HG03095 (cell line): ENCODE data around the gene SUSD1.
A peak's percentile ranks its signal among the peaks of the same experiment; 100 is the strongest.
"Not testable (repeated sequence)": the region's sequence is repeated elsewhere in the genome, so short reads cannot be mapped to it uniquely, and the experiment has no call there.

ENCODE experiments used
- ATAC-seq: cut with Tn5 transposase; IDR thresholded peaks from one replicate; pipeline ENCODE4 v1.9.1; 2021; ENCODE audit warnings: moderate library complexity; ENCODE audit not compliant: unreplicated experiment

The SUSD1 gene

DNA sequence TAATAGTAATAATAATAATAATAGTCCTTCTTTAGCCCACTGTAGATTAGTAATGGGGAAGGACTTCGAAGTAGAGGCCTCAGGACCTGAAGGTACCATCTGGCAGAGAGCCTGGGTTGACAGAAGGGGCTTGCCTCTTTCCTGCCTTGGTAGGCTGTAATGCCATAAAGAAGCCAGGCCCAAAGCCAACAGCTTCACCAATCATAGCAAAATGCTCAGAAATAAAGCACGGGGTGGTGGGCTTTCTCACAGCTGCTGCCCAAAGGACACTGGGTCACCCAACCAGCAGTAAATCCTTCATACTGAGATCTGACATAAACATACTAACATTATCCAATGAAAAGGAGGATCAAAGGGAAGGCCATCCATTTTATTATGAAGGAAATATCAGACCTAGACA lies 70.7 kb downstream of the SUSD1 start:
- no peak for ATAC-seq

DNA sequence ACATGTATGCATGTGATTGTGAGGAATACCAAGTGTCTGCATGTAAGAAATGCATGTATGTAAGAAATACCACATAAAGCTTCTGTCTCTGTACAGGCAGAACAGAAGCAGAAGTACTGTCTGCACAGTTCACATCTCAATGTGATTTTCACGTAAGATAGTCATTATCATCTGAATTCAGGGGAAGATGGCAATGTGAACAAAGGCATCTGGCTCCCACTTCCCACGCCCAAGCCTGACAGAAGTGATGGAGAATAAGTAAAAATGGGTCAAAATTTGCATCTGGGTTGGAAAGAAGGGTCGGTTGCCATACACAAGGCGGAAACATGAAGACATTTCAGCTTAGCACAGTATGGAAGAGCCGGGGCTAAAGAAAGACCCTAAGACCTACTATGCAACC lies 71.7 kb downstream of the SUSD1 start:
- no peak for ATAC-seq

DNA sequence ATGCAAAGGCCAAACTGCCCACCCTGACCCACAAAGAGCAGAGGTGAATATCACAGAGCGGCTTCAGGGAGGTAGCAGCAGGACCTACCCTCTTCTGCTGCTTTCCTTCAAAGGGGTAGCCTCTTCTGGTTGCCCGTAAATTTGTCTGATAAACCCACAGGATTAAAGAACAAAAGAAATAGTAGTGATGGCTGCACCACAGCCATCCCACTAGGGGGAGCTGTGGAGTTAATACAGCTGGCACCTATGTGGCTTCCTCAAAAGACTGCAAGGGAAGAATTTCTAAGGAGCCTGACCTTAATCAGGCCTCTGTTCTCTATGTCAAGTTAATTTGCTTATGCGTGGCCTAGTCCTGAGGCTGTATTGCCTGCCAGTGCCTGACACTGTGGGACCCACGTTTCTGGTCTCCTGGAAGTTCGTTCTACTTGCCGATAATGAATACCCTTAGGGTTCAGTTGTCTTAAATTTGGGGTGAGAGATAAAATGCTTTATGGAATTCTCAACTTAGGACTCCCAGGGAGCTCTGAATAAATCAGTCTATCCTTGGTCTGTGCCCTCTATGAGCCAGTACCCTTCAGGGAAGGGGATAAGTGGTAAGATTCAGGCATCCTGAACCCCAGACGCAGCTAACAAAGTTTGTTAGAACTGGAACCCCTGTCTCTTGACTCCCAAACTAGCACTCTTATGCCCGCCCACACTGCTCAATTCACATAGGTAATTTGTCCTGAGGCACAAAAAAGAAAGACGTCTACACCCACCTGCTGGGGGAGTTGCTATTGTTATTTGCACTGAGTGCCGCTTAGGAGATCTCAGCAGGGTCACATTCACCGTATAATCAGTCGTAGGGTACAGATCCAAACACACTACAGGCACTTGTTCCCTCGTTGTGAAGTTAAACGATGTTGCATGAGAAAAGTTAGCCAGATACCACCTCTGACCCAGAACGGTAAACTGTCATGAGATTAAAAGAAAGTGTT lies 77.1 kb downstream of the SUSD1 start:
- ATAC-seq = no peak

DNA sequence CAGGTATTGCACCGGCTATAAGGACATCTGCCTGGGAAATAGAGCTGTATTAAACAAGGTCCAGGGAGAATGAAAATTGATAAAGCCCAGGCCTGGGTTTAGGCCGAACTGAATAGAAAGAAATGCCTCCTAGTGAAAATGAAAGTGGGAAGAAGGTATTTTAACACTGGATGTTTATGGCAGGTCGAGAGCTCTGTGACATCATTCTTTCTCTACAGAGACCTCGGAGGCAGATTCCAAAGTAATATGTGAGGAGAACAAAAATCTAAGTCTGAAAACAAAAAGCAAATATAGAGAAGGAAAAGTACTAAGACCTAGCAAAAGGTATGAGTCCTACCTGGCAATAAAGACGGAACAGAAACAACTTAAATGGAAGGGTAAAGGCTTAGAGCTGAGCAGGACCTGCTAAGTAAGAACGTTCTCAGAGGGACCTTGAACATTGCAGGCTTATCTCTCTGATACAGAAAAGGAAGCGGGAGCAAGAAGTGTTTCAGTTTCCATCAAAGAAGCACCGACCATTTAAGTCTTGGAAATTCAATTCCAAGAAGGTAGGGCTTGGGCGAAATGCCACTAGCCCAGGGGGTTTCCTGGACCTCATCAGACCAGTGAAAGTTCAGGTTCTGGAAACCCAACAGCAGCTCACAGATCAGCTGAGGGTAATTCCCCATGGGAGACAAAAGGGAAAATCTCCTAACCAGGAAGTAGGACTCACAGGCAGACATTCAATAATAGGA lies 80.0 kb downstream of the SUSD1 start:
- ATAC-seq = no peak

DNA sequence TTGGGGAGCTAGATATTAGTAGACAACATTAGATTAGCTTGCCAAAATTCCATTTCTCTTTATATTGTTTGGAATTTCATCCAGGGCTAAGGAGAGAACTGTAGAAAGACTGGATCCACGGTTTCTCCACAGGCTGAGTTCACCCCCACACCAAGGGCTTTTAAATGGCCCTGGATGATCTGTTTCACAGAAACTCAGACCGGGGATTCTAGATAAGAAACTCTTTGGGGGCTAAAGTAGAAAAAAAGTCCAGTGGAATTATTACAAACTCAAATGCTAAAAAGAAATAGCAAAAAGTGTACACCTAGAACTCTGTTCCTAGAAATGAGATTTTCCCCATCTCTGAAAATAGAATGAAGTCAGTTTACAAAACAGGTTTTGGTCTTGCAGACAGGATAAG lies 80.9 kb downstream of the SUSD1 start:
- no peak for ATAC-seq

DNA sequence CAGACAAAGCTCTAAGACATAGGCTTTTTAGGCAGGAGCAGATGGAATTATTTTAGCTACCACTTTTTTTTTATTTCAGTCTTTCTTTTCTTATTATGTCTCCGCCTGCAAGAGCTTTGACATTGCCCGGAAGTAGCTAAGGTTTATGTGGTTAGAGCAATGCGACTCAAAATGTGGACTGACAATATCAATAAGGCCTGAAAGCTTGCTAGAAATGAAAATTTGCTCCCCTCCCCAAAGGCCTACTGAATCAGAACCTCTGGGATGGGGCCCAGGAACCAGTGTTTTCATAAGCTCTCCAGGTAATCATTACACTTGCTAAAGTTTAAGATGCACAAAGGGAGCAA lies 81.3 kb downstream of the SUSD1 start:
- no peak for ATAC-seq

DNA sequence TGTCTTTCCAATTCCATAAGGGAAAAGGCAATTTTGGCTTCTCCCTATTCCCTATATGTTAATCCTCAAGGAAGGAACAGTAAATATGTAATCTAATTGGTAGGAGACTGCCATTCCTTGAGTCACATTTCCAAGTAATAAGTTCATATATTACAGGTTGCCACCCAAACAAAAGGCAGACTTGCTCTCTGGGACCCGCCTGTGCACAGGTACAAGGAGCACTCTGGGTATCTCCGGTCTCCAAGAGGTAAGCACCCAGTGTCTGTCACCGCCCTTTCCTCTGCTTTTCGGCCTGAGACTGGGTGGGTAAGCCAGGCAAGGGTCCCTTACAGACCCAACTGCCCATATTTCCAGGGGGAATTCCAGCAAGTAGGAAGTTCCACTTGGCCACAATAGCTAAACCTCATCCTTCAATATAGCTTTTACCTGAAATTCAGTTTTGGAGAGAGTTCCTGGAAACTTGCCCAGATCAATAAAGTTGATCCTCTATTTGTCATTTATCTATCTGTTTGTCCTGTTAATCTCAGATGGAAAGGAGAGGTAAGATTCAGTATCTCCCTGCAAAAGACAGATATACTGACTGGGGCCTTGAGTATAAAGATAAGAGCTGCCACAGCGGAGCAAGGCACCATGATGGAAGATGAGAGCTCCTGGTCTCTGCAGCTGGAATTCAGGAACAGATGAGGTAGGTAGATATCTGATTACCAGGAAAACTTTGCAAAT lies 81.8 kb downstream of the SUSD1 start:
- ATAC-seq = no peak

DNA sequence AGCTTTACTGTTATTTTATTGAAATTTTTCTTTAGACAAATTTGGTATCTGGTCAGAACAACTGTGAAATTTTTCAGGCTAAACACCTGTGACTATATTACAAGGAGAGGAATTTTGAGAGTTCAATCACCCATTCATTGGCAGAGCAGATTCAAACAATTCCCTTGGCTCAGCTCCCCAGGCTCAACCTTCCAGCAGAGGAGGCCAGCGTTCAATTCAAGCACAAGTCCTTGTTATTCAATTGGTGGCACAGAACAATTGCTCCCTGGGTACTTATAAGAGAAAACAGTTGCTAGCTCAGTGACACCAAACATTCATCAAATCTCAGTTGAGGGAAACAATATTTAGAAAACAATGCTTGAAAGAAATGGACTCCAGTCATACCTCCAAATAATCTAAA lies 83.3 kb downstream of the SUSD1 start:
- ATAC-seq = no peak

DNA sequence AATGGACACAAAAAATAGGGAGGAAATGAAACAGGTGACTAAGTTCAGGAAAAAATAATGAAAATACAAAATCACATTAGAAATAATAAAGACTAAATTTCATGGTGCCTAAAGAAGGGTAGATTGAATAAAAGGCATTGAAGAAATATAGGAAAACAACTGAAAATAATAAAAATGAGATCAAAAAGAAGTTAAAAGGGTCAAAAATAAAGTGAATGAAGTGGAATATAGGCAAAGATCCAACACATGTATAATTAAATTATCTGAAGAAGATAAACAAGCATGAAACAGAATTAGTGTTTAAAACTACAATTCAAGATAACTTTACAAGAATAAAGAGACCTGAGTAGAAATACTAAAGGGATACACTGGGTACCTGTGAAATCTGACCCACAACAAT lies 87.6 kb downstream of the SUSD1 start:
- no peak for ATAC-seq

DNA sequence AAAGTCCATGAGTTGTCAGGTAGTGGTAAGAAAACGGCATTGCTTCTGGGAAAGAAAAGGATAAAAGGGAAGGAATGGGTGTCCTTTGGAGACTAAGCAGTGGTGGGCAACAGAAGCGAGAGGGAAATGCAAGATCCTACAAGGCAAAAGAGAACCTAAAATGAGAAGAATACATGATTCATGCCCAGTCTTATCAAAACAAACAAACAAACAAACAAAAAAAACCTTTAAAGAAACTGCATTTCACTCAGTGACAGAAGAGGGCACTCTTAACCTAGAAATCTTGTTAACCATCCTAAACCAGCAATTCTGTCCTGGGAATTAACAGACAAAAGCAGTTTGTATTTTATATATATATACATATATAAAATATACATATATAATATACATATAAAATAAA lies 88.5 kb downstream of the SUSD1 start:
- ATAC-seq = no peak

DNA sequence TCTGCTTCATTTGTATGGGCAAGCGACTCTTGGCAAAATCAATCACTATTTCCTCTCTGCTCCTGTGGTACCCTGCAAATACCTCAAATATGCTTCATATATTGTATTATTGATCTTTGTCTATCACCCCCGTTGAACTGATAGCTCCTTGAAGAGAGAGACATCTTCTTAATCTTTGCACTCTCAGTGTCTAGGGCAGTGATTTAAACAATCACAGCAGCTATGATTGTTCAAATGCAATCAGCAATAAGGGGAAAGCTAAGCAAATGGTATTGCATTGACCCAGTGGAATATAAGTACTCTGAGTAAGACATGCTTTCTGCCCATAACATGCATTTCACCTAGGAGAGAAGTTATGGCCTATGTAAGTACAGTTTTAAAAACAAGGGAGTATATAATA lies 90.2 kb downstream of the SUSD1 start:
- ATAC-seq = no peak

DNA sequence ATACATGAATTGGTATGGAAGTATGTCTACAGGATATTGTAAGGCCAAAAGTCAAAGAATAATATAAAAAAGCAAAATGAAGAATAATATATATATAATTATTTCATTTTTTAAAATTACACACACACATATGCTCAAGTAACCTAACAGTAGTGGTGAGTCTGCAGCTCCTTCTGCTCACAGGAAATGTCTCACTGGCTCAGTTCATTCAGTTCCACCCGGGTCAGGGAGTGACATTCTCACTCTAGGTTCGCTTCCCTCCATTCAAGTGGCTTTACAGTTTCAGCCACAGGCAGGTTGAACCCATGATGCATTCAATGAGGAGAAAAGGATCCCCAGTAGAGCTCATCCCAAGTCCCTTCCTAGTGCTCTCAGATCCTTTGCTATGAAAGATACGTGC lies 90.8 kb downstream of the SUSD1 start:
- no peak for ATAC-seq

DNA sequence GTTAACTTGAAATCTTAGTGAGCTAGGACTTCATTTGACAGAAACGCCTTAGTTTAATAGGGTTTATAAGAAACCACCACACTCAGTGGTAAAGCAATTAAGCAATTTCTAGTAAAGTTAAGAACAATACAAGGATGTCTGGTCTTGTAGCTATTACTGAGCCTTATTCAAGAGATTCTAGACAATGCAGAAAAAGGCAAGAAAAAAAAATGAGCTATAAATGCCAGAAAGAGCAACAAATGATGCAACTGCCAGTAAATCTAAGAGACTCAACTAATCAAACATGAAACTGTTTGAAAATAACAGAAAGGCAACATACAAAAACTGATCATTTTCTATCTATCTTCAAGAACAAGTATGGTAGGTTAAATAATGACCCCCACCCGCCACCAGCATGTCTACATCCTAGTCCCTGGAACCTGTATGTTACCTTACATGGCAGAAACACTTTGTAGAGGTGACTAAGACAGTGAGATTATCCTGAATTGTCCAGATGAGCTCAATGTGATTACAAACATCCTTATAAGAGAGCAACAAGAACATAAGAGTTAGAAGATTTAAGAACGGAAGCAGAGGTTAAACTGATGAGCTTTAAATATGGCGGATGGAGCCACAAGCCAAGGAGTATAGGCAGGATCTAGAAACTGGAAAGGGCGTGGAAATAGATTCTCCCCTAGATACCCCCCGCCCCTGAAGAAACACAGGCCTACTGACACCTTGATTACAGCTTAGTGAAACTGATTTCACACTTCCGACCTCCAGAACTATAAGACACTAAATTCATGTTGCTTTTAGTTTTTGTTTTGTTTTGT lies 93.0 kb downstream of the SUSD1 start:
- no peak for ATAC-seq

DNA sequence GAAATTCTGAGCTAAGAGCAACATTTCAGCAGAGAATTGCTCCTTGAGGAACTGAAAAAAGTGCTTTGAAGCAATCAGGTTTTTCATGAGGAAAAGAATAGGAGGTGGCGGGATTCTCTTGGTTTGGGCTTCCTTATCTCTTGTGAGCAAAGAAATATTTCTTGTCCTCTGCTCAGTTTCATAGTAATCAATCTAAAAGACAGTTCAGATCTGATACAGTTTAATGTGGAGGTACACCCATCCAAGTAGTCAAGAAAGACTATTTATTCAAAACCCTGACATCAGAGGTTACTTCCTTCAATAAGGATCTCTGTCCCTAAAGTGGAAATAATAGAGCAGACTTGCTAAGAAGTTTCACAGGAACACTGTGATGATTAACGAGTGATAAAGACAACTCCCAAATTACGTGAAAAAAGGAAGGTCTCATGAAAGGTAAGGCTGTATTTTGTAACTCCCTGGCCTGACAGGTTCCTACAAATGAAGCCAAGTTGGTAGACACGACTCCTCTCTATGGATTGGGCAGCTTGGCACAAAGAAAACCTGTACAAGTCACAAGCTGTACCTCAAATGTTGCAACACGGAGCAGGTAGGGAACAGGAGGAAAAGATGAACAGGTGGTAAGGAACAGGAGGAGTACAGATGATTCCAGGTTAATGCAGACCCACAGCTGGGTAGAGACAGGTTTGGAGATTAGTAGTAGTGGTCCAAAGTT lies 94.1 kb downstream of the SUSD1 start:
- no peak for ATAC-seq

DNA sequence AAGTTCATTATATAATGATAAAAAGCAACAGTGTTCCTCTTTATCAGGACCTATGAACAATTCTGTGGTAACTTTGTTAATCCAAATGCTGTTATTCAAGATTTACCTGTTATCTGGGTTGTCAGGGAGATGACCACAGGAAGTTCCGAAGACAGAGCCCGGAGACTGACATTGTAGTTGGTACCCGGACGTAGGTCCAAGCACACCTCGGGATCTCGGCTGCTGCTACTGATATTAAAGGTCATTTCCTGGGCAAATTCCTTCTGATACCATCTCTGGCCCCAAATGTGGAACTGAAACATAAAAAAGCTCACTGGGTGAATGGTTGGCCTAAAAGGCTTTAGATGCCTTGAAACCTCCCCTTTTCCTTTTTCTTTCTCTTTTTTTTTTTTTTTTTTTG lies 96.7 kb downstream of the SUSD1 start:
- no peak for ATAC-seq

DNA sequence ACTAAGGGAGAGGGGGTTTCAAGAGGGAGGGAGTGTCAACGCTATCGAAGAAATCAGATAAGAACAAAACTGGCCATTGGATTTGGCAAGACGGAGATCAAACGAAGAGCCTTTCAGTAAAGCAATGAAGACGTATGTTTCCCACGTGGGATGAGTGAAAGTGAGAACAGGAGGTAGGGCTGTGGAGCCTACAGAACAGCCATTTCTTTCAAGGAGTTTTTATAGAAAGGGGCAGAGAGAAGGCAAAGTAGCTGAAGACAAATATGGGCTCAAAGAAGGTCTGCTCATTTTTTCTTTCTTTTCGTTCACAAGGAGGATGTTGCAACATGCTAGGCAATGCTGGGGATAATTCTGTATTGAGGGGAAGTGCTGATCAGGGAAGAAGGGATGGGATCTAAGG lies 98.3 kb downstream of the SUSD1 start:
- peak; percentile 39 for ATAC-seq

DNA sequence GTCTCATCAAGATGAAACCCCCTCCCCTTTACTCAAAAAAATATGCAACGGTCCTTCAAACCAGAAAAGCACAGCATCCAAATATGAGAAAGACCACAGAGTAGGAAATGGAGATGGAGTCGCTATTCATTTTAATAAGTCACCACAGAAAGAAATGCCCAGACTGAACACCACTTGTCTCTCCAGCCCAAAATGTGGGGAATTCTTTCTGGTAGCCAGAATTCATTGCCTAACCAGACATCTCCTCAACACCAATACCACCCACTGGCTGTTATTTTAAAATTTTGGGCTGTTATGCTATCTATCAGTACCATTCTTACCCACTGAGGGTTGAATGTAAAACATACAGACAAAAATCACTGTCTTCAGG lies 100.1 kb downstream of the SUSD1 start:
- no peak for ATAC-seq

DNA sequence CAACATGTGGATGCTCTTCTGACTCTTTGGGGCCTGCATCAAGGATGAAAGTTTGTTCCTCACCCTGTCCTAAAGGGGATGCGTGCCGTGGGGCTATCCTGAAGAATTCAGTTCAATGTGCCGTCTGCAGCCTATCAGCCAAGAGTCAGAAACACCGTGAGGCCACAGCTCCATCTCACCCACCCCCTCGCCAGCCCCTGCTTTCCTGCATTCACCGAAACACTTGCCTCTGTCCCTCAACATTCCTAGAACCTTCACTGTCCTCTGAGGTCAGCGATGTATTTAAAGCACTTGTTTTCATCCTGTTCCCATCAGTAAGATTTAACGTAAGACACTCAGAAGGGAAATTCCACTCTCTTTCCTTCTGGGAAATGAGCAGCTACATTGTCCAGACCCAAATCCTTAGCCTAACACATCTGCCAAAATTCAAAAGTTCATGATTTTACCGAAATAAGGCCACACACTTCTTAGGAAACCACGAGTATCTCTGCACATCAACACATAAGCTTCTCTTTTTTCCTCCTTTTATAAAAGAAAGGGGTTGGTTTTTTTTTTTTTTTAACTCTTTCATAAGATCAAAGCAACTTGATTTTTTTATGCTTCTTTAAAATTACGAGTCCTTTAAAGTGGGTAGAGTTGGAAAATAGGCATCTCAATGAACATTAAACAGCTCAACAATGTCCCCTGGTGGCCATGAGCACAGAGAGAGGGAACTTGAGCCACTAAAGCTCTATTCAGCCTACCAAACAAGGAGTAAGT lies 100.7 kb downstream of the SUSD1 start:
- peak; percentile 38 for ATAC-seq

DNA sequence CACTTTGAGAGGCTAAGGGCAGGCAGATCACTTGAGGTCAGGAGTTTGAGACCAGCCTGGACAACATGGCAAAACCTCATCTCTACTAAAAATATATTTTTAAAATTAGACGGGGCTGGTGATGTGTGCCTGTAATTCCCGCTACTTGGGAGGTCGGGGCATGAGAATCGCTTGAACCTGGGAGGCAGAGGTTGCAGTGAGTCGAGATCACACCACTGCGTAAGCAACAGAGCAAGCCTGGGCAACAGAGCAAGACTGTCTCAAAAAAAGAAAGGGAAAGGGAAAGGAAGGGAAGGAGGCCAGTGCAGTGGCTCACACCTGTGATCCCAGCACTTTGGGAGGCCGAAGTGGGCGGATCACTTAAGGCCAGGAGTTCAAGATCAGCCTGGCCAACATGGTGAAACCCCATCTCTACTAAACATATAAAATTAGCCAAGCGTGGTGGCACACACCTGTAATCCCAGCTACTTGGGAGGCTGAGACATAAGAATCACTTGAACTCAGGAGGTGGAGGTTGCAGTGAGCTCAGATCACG lies 101.4 kb downstream of the SUSD1 start:
- ATAC-seq = not testable (repeated sequence)
